ENCODE results near the gene PALLD. TPM values are rescaled to one million over a fixed set of nuclear protein-coding genes. Genes with fewer than 3 reads are reported as not detected.

The PALLD gene
- total RNA-seq, 4 donors from 2014 or later, result 60.2 to 437 (median 118) TPM

DNA sequence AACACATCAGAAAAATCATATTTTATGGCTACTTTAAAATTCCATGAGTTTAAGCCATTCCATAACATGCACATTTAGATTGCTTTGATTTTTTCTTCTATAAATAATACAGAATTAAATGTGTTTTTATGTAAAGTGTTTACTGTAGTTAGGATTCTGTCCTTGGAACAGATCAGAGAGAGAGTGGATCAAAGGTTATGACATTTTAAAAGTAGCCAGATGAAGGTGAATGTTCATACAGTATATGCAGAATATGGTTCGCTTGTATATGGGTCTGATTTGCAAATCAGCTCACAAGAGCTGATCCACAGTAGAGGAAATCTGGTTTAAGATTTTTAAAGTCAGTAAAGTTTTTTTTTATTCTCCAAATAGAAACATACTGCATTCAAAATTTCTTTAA is 7.2 kb upstream of the PALLD start:
- 82 to 94% methylated on average over 1 of the region's 1 CpG for WGBS, 2 donors
- TF ChIP-seq, protein P1, sequence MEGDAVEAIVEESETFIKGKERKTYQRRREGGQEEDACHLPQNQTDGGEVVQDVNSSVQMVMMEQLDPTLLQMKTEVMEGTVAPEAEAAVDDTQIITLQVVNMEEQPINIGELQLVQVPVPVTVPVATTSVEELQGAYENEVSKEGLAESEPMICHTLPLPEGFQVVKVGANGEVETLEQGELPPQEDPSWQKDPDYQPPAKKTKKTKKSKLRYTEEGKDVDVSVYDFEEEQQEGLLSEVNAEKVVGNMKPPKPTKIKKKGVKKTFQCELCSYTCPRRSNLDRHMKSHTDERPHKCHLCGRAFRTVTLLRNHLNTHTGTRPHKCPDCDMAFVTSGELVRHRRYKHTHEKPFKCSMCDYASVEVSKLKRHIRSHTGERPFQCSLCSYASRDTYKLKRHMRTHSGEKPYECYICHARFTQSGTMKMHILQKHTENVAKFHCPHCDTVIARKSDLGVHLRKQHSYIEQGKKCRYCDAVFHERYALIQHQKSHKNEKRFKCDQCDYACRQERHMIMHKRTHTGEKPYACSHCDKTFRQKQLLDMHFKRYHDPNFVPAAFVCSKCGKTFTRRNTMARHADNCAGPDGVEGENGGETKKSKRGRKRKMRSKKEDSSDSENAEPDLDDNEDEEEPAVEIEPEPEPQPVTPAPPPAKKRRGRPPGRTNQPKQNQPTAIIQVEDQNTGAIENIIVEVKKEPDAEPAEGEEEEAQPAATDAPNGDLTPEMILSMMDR (IDR thresholded peaks at IDR 0.05), result no peak
- TF ChIP-seq POLR2A (IDR thresholded peaks at IDR 0.05), result no peak
- intact Hi-C loops (cut with DNase I), result no loop called here

GRCh38 chr4:168490711-168491110 is 6.1 kb upstream of the PALLD start:
- no peak overlapping the region for H3K4me3 ChIP-seq
- H3K9me3 ChIP-seq, result no peaks in the 10 kb centered on the region
- no peaks in the 10 kb centered on the region for H3K27me3 ChIP-seq
- H3K4me1 ChIP-seq, result peaks cover 0 to 10% (median 0%) of the 10 kb centered on the region in 3 donors
- TF ChIP-seq, protein P1 (IDR thresholded peaks at IDR 0.05), result no peak
- TF ChIP-seq POLR2A (IDR thresholded peaks at IDR 0.05), result no peak
- 84 to 87% methylated on average over 2 of the region's 2 CpGs for WGBS, 2 donors
- intact Hi-C loops (cut with DNase I), result no loop called here
- H3K36me3 ChIP-seq, result no peaks in the 10 kb centered on the region
- no peak overlapping the region for H3K27ac ChIP-seq
- no peak for DNase-seq

More for the DNA sequence above, 7.2 kb upstream of the PALLD start:
- H3K9me3 ChIP-seq, result no peaks in the 10 kb centered on the region
- no peaks in the 10 kb centered on the region for H3K27me3 ChIP-seq
- peaks cover 0 to 10% (median 0%) of the 10 kb centered on the region in 3 donors for H3K4me1 ChIP-seq
- no peak overlapping the region for H3K27ac ChIP-seq
- H3K4me3 ChIP-seq, result no peak overlapping the region
- H3K36me3 ChIP-seq, result no peaks in the 10 kb centered on the region
- DNase-seq, result no peak

DNA sequence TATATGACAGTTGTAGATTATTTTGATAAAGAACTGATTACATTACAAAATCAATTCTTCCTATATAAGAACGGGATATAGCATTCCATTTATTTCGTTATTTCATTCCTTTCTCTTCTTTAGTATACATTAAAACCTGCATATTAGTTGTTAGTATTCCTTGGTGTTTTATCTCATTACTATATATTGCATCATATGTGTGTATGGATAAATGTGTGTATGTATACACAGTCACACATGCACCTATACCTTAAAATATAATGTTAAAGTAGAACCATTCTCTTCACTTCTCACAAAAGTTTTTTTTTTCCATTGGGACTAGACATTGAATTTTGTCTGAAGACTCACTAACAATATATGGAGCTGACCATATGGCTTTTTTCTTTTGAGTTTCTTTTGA is 5.3 kb upstream of the PALLD start:
- TF ChIP-seq, protein P1 (IDR thresholded peaks at IDR 0.05), result no peak
- 80 to 85% methylated on average over 2 of the region's 2 CpGs for WGBS, 2 donors
- H3K36me3 ChIP-seq, result no peaks in the 10 kb centered on the region
- H3K4me3 ChIP-seq, result no peak overlapping the region
- no peaks in the 10 kb centered on the region for H3K27me3 ChIP-seq
- peaks cover 0 to 10% (median 0%) of the 10 kb centered on the region in 3 donors for H3K4me1 ChIP-seq
- no peak for DNase-seq
- intact Hi-C loops (cut with DNase I), result no loop called here
- H3K27ac ChIP-seq, result no peak overlapping the region
- H3K9me3 ChIP-seq, result no peaks in the 10 kb centered on the region

GRCh38 chr4:168498251-168498650 is 1.4 kb downstream of the PALLD start:
- Histone ChIP-seq H3K27ac (no peak overlapping the region), H3K4me3 (no peak overlapping the region), H3K4me1 (no peaks in the 10 kb centered on the region), H3K36me3 (no peaks in the 10 kb centered on the region), H3K27me3 (no peaks in the 10 kb centered on the region), H3K9me3 (no peaks in the 10 kb centered on the region)
- DNase-seq, result no peak
- no peak for TF ChIP-seq POLR2A (IDR thresholded peaks at IDR 0.05)
- TF ChIP-seq, protein P1 (IDR thresholded peaks at IDR 0.05), result no peak
- intact Hi-C loops (cut with DNase I), result no loop called here

DNA sequence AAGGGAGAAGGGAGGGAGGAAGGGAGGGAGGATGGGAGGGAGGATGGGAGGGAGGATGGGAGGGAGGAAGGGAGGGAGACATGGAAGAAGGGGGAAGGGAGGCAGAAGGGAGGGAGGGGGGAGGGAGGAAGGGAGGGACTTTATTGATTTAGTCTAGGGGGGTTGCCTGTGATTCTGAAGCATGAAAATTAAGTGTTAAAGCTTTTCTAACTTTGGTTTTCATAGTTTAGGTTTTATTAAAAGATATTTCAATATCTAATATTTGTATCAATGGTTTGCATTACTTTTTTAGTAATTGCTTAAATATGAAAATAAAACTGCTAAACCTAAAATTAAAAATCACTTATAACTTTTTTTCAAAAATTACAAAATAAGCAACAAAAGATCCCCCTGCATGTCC is 2.4 kb downstream of the PALLD start:
- intact Hi-C loops (cut with DNase I), result no loop called here
- no peak overlapping the region for H3K27ac ChIP-seq
- no peaks in the 10 kb centered on the region for H3K9me3 ChIP-seq
- TF ChIP-seq, protein P1 (IDR thresholded peaks at IDR 0.05), result no peak
- no peak for TF ChIP-seq POLR2A (IDR thresholded peaks at IDR 0.05)
- DNase-seq, result no peak
- no peaks in the 10 kb centered on the region for H3K36me3 ChIP-seq
- H3K4me1 ChIP-seq, result no peaks in the 10 kb centered on the region
- H3K27me3 ChIP-seq, result no peaks in the 10 kb centered on the region
- no peak overlapping the region for H3K4me3 ChIP-seq

Measured in esophagus squamous epithelium (tissue), 5 donors.